Heart left ventricle (tissue), 16 donors: ENCODE data around the gene KLHL6. TPM values are rescaled to one million over a fixed set of nuclear protein-coding genes. Genes with fewer than 3 reads are reported as not detected.
"Not testable (repeated sequence)": the region's sequence is repeated elsewhere in the genome, so short reads cannot be mapped to it uniquely, and the experiment has no call there.

Experiments
- ATAC-seq, 4 donors: fragments of 200-7000 bp; cut with Tn5 transposase; one replicate each; pipeline ENCODE4 v1.9.1; 2020 to 2022; ENCODE audit warnings: moderate library complexity in 4 of 4, mild to moderate bottlenecking in 3 of 4, moderate number of reproducible peaks in 1 of 4
- DNase-seq, 5 donors: peaks; one replicate each; pipeline ENCODE4 v3.0.0-alpha.2; 2020
- H3K27ac ChIP-seq, 12 donors: fragments of 200-600 bp; sonication (generic) in 4 of 12; one replicate each; pipeline versions ENCODE4 v1.5.0 to v1.8.0; 2016 to 2022; ENCODE audit warnings: mild to moderate bottlenecking in 2 of 12
- H3K27me3 ChIP-seq, 9 donors: fragments of 200-600 bp; sonication (generic) in 2 of 9; one replicate each; pipeline versions ENCODE4 v1.5.1 to v1.8.0; 2016 to 2022; ENCODE audit warnings: mild to moderate bottlenecking in 3 of 9
- H3K36me3 ChIP-seq, 9 donors: fragments of 200-600 bp; sonication (generic) in 2 of 9; one replicate each; pipeline versions ENCODE4 v1.5.0 to v1.8.0; 2018 to 2022; ENCODE audit warnings: mild to moderate bottlenecking in 2 of 9
- H3K4me1 ChIP-seq, 12 donors: fragments of 200-600 bp; sonication (generic) in 4 of 12; one replicate each; pipeline versions ENCODE4 v1.5.0 to v1.8.0; 2016 to 2022; ENCODE audit warnings: mild to moderate bottlenecking in 3 of 12
- H3K4me3 ChIP-seq, 12 donors: fragments of 200-600 bp; sonication (generic) in 4 of 12; one replicate each; pipeline versions ENCODE4 v1.5.0 to v1.8.0; 2017 to 2022; ENCODE audit warnings: mild to moderate bottlenecking in 9 of 12, moderate library complexity in 4 of 12
- H3K9me3 ChIP-seq, 12 donors: fragments of 200-600 bp; sonication (generic) in 4 of 12; one replicate each; pipeline versions ENCODE4 v1.5.0 to v1.8.0; 2016 to 2022; ENCODE audit warnings: mild to moderate bottlenecking in 1 of 12
- CTCF ChIP-seq, 12 donors: fragments of 200-600 bp; sonication (generic) in 4 of 12; IDR thresholded peaks; one replicate each; pipeline versions ENCODE4 v1.5.0 to v1.8.0; 2018 to 2022; ENCODE audit warnings: antibody characterized with exemption in 12 of 12, mild to moderate bottlenecking in 5 of 12
- POLR2A ChIP-seq, 2 donors: fragments of 450-650 bp; IDR thresholded peaks; one replicate each; pipeline ENCODE4 v1.6.1; 2017; ENCODE audit warnings: antibody characterized with exemption in 2 of 2, mild to moderate bottlenecking in 2 of 2, moderate library complexity in 2 of 2
- WGBS, 4 donors: extraction: QIAGEN DNeasy Blood & Tissue Kit in 2 of 4; methylation state at CpG; one replicate each; pipeline versions ENCODE4 v1.1.5 to v1.1.7; 2013 to 2018; 5-methylcytosine and 5-hydroxymethylcytosine counted together
- intact Hi-C, 10 donors: fragments of 100-400 bp; cut with DNase I; formaldehyde crosslinking; loops; one replicate each; pipeline versions ENCODE4 v1.11.1 to v1.14.2; 2022
- polyA plus RNA-seq, 2 donors: library from polyadenylated mRNA; stranded (reverse); fragments of 200-250 nt; gene quantifications; one replicate each; pipeline ENCODE4 v1.2.3, GENCODE V29; 2013
- total RNA-seq, 9 donors: library from RNA; depleted of rRNA in 2 of 9; stranded (reverse); fragments of >200 nt in 2 of 9; fragmentation: NEBNext Ultra II Directional in 3 of 9; extraction: Animal tissue kit (Norgen Biotek cat#: 25700) in 3 of 9; gene quantifications; one replicate each; pipeline versions ENCODE4 v1.1.0 to v1.2.4, GENCODE V29; 2016 to 2023
- donor health status: ischemic (EF 13 %, LVEDD 7.1; RV severe dilation, severe dysfunction).
- donor health status: healthy with polysubstance abuse.
- donor health status: DM: no; HTN: yes; CAD: no.
- donor health status: DM: no; HTN: no; CAD: no.
- donor health status: ischemic (EF 25% LVEDD 6.9; RV normal size, moderate dysfunction).
- donor health status: ischemic (EF 25% LVEDD 5.7; RV mildly dilated, moderate dysfunction).
- donor health status: healthy.
- donor health status: DM: yes; HTN: yes; CAD: no.
- donor health status: ischemic (EF 35%, LVEDD 5.7; RV mildly dilated, moderate dysfunction).
- donor health status: nonischemic (EF 11% LVEDD 7.7; RV severe dilation, severe dysfunction).
- donor health status: DM: yes; HTN: yes; CAD: no.
- donor health status: PGD.
- donor health status: ischemic (EF 29% LVEDD 5.4; RV normal size, mild dysfunction).
- donor health status: nonischemic (EF 23%, LVEDD 6.1; RV moderate dilation, normal function).

Gene KLHL6
- total and polyA plus RNA-seq, 11 donors = 0.46 to 8.1 (median 0.83) TPM

- intact Hi-C loops = loop anchor here in 4 of 10 donors (5.0 to 10.0 kb wide), 5 partner anchors 76 to 406 kb away; partner anchors contain the start of genes KLHL6 (in 1 of the 4) and PARL (in 1 of the 4)
- H3K27me3 ChIP-seq = no peaks in the 10 kb centered on the region
- peak in 1 of 4 donors; percentile 16 for ATAC-seq
- no peak overlapping the region for H3K27ac ChIP-seq
- TF ChIP-seq POLR2A (IDR thresholded peaks at IDR 0.05) (no peak), CTCF (IDR thresholded peaks at IDR 0.05) (no peak)
- peaks cover 0 to 24% (median 9%) of the 10 kb centered on the region in 12 donors for H3K4me1 ChIP-seq
- H3K4me3 ChIP-seq = no peak overlapping the region
- no peak for DNase-seq
- H3K36me3 ChIP-seq = no peaks in the 10 kb centered on the region
- H3K9me3 ChIP-seq = no peaks in the 10 kb centered on the region
- 82 to 91% (median 85%) methylated on average over 9 to 10 of the region's 10 CpGs for WGBS, 4 donors
Observed at GRCh38 chr3:183478501-183478900, 77.0 kb downstream of the KLHL6 start.

GRCh38 chr3:183477801-183478456 lies 77.6 kb downstream of the KLHL6 start:
- H3K4me3 ChIP-seq = no peak overlapping the region
- no peaks in the 10 kb centered on the region for H3K27me3 ChIP-seq
- intact Hi-C loops = loop anchor here in 4 of 10 donors (5.0 to 10.0 kb wide), 5 partner anchors 77 to 407 kb away; partner anchors contain the start of genes KLHL6 (in 1 of the 4) and PARL (in 1 of the 4)
- ATAC-seq = no peak
- H3K4me1 ChIP-seq = peaks cover 0 to 18% (median 9%) of the 10 kb centered on the region in 12 donors
- WGBS, 4 donors = 64 to 78% (median 69%) methylated on average over 5 to 8 of the region's 8 CpGs
- H3K27ac ChIP-seq = no peak overlapping the region
- no peak for TF ChIP-seq CTCF (IDR thresholded peaks at IDR 0.05)
- TF ChIP-seq POLR2A (IDR thresholded peaks at IDR 0.05) = no peak
- H3K9me3 ChIP-seq = no peaks in the 10 kb centered on the region
- no peaks in the 10 kb centered on the region for H3K36me3 ChIP-seq
- DNase-seq = no peak

DNA sequence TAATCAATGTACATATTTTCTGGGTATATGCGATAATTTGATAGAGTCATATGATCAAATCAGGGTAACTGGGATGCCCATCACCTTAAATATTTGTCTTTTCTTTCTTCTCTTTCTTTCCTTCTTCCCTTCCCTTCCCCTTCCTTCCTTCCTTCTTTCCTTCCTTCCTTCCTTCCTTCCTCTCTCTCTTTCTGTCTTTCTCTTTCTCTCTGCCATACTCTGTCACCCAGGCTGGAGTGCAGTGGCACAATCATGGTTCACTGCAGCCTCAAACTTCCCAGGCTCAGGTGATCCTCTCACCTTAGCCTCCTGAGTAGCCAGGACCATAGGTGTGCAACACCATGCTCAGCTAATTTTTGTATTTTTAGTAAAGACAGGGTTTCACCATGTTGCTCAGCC lies 79.7 kb downstream of the KLHL6 start:
- H3K27me3 ChIP-seq, H3K36me3 ChIP-seq, H3K27ac ChIP-seq, H3K4me3 ChIP-seq, ATAC-seq, H3K9me3 ChIP-seq, DNase-seq: not testable (repeated sequence)
- H3K4me1 ChIP-seq = peaks cover 0 to 18% (median 9%) of the 10 kb centered on the region in 12 donors
- WGBS, 4 donors = 94 to 98% (median 96%) methylated on average over 1 of the region's 1 CpG
- intact Hi-C loops = loop anchor here in 4 of 10 donors (2.0 to 10.0 kb wide), 6 partner anchors 77 to 409 kb away; partner anchors contain the start of genes KLHL6 (in 1 of the 4) and PARL (in 1 of the 4)

DNA sequence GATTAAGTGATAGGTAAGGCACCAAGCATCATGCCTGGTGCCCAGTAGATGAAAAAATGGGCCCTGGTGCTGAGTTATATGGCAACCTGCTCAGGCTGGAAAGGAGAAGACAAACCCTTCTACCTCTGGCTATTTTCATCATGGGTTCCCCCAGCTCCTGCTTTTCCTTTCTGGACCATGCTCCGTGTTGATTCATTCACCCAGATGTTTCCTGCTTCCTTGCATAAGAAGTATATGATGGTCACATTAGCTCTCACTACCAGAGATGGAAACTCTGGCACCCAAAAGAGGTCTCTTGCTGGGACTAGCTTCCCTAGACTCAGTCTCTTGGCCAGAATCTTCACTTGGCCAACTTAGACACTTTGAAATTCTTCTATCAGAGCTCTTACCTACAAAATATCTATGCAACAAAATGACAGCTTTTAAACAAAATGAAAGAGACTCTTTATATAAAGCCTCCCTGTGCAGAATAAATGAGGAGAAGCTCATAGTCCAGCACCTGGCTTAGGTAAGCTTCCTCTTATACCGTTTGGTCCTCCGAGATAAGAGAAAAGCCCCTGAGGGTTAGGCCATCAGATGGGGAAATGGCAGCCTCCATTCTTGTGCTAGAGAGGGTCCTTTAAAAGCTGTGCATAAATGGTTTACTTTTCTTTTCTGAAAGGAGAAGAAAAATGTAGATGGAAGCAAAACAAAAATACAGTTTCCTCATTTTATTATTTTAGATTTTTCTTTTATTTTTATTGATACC lies 80.3 kb downstream of the KLHL6 start:
- WGBS, 4 donors = 42 to 47% (median 44%) methylated on average over 3 of the region's 3 CpGs
- peaks cover 0 to 18% (median 9%) of the 10 kb centered on the region in 12 donors for H3K4me1 ChIP-seq
- TF ChIP-seq POLR2A (IDR thresholded peaks at IDR 0.05) (no peak), CTCF (IDR thresholded peaks at IDR 0.05) (no peak)
- ATAC-seq (peak in 1 of 4 donors; percentile 67), DNase-seq (no peak)
- H3K27ac ChIP-seq = no peak overlapping the region
- H3K9me3 ChIP-seq = no peaks in the 10 kb centered on the region
- no peaks in the 10 kb centered on the region for H3K27me3 ChIP-seq
- intact Hi-C loops = loop anchor here in 4 of 10 donors (2.0 to 10.0 kb wide), 6 partner anchors 78 to 410 kb away; partner anchors contain the start of genes KLHL6 (in 1 of the 4) and PARL (in 1 of the 4)
- H3K36me3 ChIP-seq = no peaks in the 10 kb centered on the region
- no peak overlapping the region for H3K4me3 ChIP-seq
